ENCODE measurements around the gene SLC16A10.

SLC16A10 gene

DNA sequence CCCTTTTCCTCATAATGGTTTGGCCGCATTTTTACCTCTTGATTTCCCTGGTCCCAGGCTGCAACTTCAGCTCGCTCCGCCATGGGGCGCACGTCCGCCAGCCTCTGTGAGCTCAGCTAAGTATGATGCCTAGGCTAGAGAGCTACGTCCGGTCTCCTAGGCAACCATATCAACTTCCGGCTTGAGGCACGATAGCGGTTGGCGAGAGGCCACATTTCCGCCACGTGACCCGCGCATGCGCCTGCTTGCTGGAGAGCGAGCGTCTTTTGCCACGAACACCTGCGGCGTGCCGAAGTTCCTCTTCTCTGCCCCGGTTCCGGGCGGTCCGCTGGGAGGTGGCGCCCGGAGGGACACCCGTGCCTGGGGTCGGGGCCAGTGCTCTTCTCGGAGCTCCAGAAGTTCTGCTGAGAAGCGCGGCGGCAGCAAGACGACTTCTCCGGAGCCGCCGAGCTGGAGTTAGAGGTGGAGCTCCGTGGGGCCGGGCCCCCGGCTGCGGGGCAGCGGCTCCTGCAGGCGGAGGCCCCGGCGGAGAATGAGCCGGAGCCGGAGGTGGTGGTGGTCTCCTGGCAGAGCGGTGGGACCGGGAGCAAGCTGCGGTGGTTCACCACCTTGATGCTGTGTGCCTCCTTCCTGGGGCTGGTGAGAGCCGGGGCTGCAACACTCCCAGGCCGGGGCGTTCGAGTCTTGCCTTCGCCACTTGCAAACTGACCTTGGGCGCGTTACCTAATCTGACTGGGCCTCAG lies 172.0 kb downstream of the SLC16A10 start:
- H3K4me1 ChIP-seq (ENCODE audit: control insufficient read depth in 1 of 2, insufficient read depth in 1 of 2, low read depth in 1 of 2, low read length in 1 of 2) = peaks cover 9 to 17% of the 10 kb centered on the region in 2 experiments
- peak overlapping the region; percentile 76 to 79 for H3K4me3 ChIP-seq (ENCODE audit: low read depth in 1 of 2, low read length in 1 of 2)
- H3K9me3 ChIP-seq = no peaks in the 10 kb centered on the region
- TF ChIP-seq, protein P1, sequence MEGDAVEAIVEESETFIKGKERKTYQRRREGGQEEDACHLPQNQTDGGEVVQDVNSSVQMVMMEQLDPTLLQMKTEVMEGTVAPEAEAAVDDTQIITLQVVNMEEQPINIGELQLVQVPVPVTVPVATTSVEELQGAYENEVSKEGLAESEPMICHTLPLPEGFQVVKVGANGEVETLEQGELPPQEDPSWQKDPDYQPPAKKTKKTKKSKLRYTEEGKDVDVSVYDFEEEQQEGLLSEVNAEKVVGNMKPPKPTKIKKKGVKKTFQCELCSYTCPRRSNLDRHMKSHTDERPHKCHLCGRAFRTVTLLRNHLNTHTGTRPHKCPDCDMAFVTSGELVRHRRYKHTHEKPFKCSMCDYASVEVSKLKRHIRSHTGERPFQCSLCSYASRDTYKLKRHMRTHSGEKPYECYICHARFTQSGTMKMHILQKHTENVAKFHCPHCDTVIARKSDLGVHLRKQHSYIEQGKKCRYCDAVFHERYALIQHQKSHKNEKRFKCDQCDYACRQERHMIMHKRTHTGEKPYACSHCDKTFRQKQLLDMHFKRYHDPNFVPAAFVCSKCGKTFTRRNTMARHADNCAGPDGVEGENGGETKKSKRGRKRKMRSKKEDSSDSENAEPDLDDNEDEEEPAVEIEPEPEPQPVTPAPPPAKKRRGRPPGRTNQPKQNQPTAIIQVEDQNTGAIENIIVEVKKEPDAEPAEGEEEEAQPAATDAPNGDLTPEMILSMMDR (IDR thresholded peaks at IDR 0.05) = peak; percentile 99
- no peaks in the 10 kb centered on the region for H3K27me3 ChIP-seq
- H3K36me3 ChIP-seq = peaks cover 7% of the 10 kb centered on the region
- peak overlapping the region; percentile 92 for H3K27ac ChIP-seq

DNA sequence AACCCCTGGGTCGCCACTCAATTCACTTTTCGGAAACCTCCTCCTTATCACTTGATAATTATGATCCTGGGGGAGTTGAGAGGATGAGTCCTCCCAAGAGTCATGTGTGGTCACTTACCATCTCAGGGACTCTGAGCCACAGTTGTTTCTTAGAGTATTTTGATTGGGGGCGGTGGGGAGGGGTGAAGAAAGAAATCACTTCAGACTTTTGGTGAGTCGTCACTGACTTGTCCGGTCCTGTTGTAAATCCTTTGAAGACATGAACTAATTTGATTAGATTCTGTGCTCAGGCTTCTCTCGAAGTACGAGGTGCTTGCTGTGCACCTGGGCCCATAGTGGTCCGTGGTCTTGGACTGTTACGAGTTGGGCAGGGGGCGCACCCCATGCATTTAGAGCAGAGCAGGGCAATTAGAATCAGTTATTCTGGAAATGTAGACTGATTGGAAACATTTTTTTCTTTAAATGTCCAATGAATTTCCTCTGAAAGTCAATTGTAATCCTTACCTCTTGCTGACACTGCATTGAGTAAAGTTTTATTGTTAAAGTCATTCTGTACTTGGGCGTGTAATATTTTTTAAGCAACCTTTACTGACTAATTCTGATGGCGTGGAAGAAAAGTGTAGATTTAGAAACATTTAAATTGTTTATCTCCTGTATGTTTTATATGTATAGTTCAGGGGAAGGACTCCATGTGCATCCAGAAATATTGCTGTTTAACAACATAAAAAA lies 173.4 kb downstream of the SLC16A10 start:
- TF ChIP-seq, protein P1 (IDR thresholded peaks at IDR 0.05) = no peak
- Histone ChIP-seq H3K27ac (no peak overlapping the region), H3K4me1 (ENCODE audit: control insufficient read depth in 1 of 2, insufficient read depth in 1 of 2, low read depth in 1 of 2, low read length in 1 of 2) (peaks cover 9 to 17% of the 10 kb centered on the region in 2 experiments), H3K9me3 (no peaks in the 10 kb centered on the region), H3K4me3 (ENCODE audit: low read depth in 1 of 2, low read length in 1 of 2) (no peak overlapping the region), H3K27me3 (no peaks in the 10 kb centered on the region), H3K36me3 (peaks cover 15% of the 10 kb centered on the region)

DNA sequence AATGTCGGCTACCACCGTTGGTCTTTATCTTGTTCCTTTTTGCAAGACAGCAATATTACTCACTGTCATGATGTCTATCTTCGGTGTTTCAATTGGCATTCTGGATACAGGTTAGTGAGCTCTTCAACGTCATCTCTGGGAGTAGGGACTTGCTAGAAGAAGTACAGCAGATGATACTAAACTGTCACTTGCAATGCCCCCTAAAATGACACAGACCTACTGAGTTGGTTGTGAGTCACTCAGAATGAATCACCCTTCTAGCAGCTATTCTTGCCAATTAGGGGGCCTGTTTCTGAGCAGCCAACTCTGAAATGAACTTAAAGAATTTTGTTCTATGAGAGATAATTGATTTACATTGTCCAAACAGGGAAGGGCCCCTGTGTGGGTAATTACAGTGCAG lies 176.5 kb downstream of the SLC16A10 start:
- Histone ChIP-seq H3K4me1 (ENCODE audit: control insufficient read depth in 1 of 2, insufficient read depth in 1 of 2, low read depth in 1 of 2, low read length in 1 of 2) (peaks cover 9 to 13% of the 10 kb centered on the region in 2 experiments), H3K27me3 (no peaks in the 10 kb centered on the region), H3K9me3 (no peaks in the 10 kb centered on the region), H3K27ac (no peak overlapping the region), H3K4me3 (ENCODE audit: low read depth in 1 of 2, low read length in 1 of 2) (no peak overlapping the region), H3K36me3 (peaks cover 38% of the 10 kb centered on the region)
- TF ChIP-seq, protein P1 (IDR thresholded peaks at IDR 0.05) = no peak

DNA sequence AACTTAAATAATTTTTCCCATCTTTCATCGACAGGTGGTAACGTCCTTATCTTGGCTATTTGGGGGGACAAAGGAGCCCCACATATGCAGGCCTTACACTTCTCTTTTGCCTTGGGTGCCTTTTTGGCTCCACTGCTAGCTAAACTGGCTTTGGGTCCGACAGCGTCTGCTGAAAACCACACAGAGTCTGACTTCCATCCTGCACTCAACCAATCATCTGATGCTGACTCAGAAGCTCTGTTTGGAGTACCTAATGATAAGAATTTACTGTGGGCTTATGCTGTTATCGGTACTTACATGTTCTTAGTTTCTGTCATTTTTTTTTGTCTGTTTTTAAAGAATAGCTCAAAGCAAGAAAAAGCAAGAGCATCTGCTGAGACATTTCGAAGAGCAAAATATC lies 178.5 kb downstream of the SLC16A10 start:
- H3K4me3 ChIP-seq (ENCODE audit: low read depth in 1 of 2, low read length in 1 of 2) = no peak overlapping the region
- peaks cover 46% of the 10 kb centered on the region for H3K36me3 ChIP-seq

DNA sequence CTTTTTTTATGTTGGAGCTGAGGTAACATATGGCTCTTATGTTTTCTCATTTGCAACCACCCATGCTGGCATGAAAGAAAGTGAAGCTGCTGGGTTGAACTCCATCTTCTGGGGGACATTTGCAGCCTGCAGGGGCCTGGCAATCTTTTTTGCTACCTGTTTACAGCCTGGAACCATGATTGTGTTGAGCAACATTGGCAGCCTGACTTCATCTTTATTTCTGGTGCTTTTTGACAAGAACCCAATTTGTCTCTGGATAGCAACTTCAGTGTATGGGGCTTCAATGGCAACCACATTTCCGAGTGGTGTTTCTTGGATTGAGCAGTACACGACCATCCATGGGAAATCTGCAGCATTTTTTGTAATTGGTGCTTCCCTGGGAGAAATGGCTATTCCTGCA lies 179.0 kb downstream of the SLC16A10 start:
- TF ChIP-seq, protein P1 (IDR thresholded peaks at IDR 0.05) = no peak
- Histone ChIP-seq H3K36me3 (peaks cover 46% of the 10 kb centered on the region), H3K4me1 (ENCODE audit: control insufficient read depth in 1 of 2, insufficient read depth in 1 of 2, low read depth in 1 of 2, low read length in 1 of 2) (no peaks in the 10 kb centered on the region), H3K27me3 (no peaks in the 10 kb centered on the region), H3K27ac (no peak overlapping the region), H3K4me3 (ENCODE audit: low read depth in 1 of 2, low read length in 1 of 2) (no peak overlapping the region), H3K9me3 (no peaks in the 10 kb centered on the region)

More for the DNA sequence above, 178.5 kb downstream of the SLC16A10 start:
- Histone ChIP-seq H3K27ac (no peak overlapping the region), H3K27me3 (no peaks in the 10 kb centered on the region), H3K4me1 (ENCODE audit: control insufficient read depth in 1 of 2, insufficient read depth in 1 of 2, low read depth in 1 of 2, low read length in 1 of 2) (no peaks in the 10 kb centered on the region), H3K9me3 (no peaks in the 10 kb centered on the region)
- TF ChIP-seq, protein P1 (IDR thresholded peaks at IDR 0.05) = no peak
